Hepatocyte (in vitro differentiated cells): Measurements from ENCODE around the gene NDUFAF4. TPM values are rescaled to one million over a fixed set of nuclear protein-coding genes. Genes with fewer than 3 reads are reported as not detected.

Source experiments
- DNase-seq: peaks from one replicate; pipeline ENCODE4 v3.0.0-alpha.2; 2016; ENCODE audit warnings: low spot score
- H2AFZ ChIP-seq: fragments of 200-600 bp; sonication (generic); 2 replicates; pipeline ENCODE4 v1.6.0; 2016; ENCODE audit warnings: antibody characterized with exemption, mild to moderate bottlenecking
- H3K27ac ChIP-seq: fragments of 200-600 bp; sonication (generic); 2 replicates; pipeline ENCODE4 v1.5.1; 2016; ENCODE audit warnings: mild to moderate bottlenecking
- H3K27me3 ChIP-seq: fragments of 200-600 bp; sonication (generic); 2 replicates; pipeline ENCODE4 v1.6.1; 2016
- H3K36me3 ChIP-seq: fragments of 200-600 bp; sonication (generic); replicated peaks from 2 replicates; pipeline ENCODE4 v1.5.1; 2016; ENCODE audit warnings: low read depth; ENCODE audit not compliant: insufficient read depth
- H3K4me1 ChIP-seq: fragments of 200-600 bp; sonication (generic); 2 replicates; pipeline ENCODE4 v1.5.1; 2016; ENCODE audit warnings: mild to moderate bottlenecking, moderate library complexity; ENCODE audit not compliant: insufficient read depth
- H3K4me2 ChIP-seq: fragments of 200-600 bp; sonication (generic); 2 replicates; pipeline ENCODE4 v1.6.0; 2016
- H3K4me3 ChIP-seq: fragments of 200-600 bp; sonication (generic); 2 replicates; pipeline ENCODE4 v1.5.1; 2016; ENCODE audit warnings: mild to moderate bottlenecking
- H3K79me2 ChIP-seq: fragments of 200-600 bp; sonication (generic); 2 replicates; pipeline ENCODE4 v1.6.0; 2017; ENCODE audit warnings: mild to moderate bottlenecking
- H3K9me2 ChIP-seq: fragments of 200-600 bp; sonication (generic); replicated peaks from 2 replicates; pipeline ENCODE4 v1.6.0; 2017; ENCODE audit warnings: mild to moderate bottlenecking; ENCODE audit not compliant: insufficient read depth
- H3K9me3 ChIP-seq: fragments of 200-600 bp; sonication (generic); 2 replicates; pipeline ENCODE4 v1.5.1; 2016; ENCODE audit warnings: low read depth, mild to moderate bottlenecking
- H4K20me1 ChIP-seq: fragments of 200-600 bp; sonication (generic); 2 replicates; pipeline ENCODE4 v1.6.0; 2016; ENCODE audit warnings: mild to moderate bottlenecking; ENCODE audit not compliant: insufficient read depth, poor library complexity, severe bottlenecking
- EZH2 ChIP-seq: fragments of 200-600 bp; sonication (generic); IDR thresholded peaks from 2 replicates; pipeline ENCODE4 v1.6.1; 2016; ENCODE audit warnings: antibody characterized with exemption, mild to moderate bottlenecking, borderline replicate concordance
- EZH2phosphoT487 ChIP-seq: fragments of 200-600 bp; sonication (generic); IDR thresholded peaks from one replicate; pipeline ENCODE4 v1.6.1; 2018; ENCODE audit warnings: antibody characterized with exemption, mild to moderate bottlenecking, low read depth, moderate library complexity; ENCODE audit not compliant: unreplicated experiment, severe bottlenecking
- WGBS: methylation state at CpG from one replicate; pipeline ENCODE4 v1.1.6; 2016; ENCODE audit warnings: low lambda C conversion rate; ENCODE audit errors: missing lambda C conversion rate; 5-methylcytosine and 5-hydroxymethylcytosine counted together
- polyA plus RNA-seq: library from polyadenylated mRNA; unstranded; fragments of >200 nt; fragmentation: Nextera tagmentation; extraction: Ambion mirVana; gene quantifications from 2 replicates; pipeline ENCODE4 v1.2.1, GENCODE V29; 2016
- total RNA-seq: library from RNA; depleted of rRNA; stranded (reverse); fragments of >200 nt; gene quantifications from 2 replicates; pipeline ENCODE4 v1.2.3, GENCODE V29; 2014
- TF ChIP-seq, protein P1 (sequence below): fragments of 200-600 bp; sonication (generic); IDR thresholded peaks from 2 replicates; pipeline ENCODE4 v1.5.1; 2016; ENCODE audit warnings: antibody characterized with exemption, mild to moderate bottlenecking; ENCODE audit not compliant: poor library complexity

NDUFAF4 gene
- total and polyA plus RNA-seq, 2 experiments from 2014 or later = 39.1 to 62.4 TPM

DNA sequence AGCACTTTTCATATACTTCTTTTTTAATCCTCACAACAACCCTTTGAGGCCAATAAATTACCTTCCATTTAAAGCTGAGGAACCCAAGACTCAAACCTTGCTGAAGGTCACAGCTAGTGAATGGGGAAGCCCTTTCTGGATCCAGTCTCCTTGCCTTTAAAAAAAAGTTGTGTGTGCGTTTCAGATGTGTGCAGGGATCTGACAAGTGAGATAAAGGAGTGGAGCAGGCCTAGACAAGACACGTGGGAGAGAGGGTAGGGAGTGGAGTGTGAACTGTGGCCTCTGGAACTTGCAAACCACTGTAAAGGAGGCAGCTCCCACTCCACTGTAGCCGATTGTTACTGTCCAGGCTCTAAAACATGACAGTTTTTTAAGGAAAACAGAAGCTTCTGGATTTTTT lies 28.7 kb upstream of the NDUFAF4 start:
- no peak for TF ChIP-seq EZH2
- no peak for TF ChIP-seq EZH2phosphoT487
- TF ChIP-seq, protein P1, sequence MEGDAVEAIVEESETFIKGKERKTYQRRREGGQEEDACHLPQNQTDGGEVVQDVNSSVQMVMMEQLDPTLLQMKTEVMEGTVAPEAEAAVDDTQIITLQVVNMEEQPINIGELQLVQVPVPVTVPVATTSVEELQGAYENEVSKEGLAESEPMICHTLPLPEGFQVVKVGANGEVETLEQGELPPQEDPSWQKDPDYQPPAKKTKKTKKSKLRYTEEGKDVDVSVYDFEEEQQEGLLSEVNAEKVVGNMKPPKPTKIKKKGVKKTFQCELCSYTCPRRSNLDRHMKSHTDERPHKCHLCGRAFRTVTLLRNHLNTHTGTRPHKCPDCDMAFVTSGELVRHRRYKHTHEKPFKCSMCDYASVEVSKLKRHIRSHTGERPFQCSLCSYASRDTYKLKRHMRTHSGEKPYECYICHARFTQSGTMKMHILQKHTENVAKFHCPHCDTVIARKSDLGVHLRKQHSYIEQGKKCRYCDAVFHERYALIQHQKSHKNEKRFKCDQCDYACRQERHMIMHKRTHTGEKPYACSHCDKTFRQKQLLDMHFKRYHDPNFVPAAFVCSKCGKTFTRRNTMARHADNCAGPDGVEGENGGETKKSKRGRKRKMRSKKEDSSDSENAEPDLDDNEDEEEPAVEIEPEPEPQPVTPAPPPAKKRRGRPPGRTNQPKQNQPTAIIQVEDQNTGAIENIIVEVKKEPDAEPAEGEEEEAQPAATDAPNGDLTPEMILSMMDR = no peak
- no peaks in the 10 kb centered on the region for H3K36me3 ChIP-seq
- H4K20me1 ChIP-seq = no peaks in the 10 kb centered on the region
- H3K9me3 ChIP-seq = no peaks in the 10 kb centered on the region
- WGBS = 37% methylated on average over 3 of the region's 3 CpGs
- peaks cover 4% of the 10 kb centered on the region for H3K4me1 ChIP-seq
- H3K4me3 ChIP-seq = no peak overlapping the region
- no peaks in the 10 kb centered on the region for H3K9me2 ChIP-seq
- H3K79me2 ChIP-seq = no peaks in the 10 kb centered on the region
- H3K27ac ChIP-seq = no peak overlapping the region
- no peak overlapping the region for H3K4me2 ChIP-seq
- H3K27me3 ChIP-seq = peaks cover 34% of the 10 kb centered on the region
- no peak overlapping the region for H2AFZ ChIP-seq
- no peak for DNase-seq

DNA sequence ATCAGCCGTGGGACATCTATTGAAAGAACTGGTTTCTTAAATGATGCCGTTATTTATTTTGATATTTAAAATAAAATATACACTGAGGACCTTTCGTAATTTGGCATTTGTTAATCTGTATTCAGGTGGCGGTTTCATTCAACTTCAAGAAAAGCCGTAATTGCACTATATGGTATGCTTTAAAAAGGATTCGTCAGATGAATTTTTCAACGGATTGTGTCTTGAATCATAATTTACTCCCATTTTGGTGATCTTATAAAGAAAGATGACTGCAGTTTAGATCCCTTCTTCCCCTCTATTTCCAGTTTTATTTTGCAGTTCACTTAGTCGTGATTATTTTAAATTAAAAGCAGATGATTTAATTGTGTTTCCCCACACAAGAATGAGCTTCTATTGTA lies 27.6 kb upstream of the NDUFAF4 start:
- H3K4me3 ChIP-seq = peak overlapping the region; percentile 62
- H3K27me3 ChIP-seq = peaks cover 37% of the 10 kb centered on the region
- H3K9me2 ChIP-seq = no peaks in the 10 kb centered on the region
- H3K9me3 ChIP-seq = no peaks in the 10 kb centered on the region
- no peaks in the 10 kb centered on the region for H4K20me1 ChIP-seq
- H3K4me2 ChIP-seq = peak overlapping the region; percentile 96
- H3K4me1 ChIP-seq = peaks cover 4% of the 10 kb centered on the region
- WGBS = 53% methylated on average over 8 of the region's 8 CpGs
- DNase-seq = no peak
- H2AFZ ChIP-seq = peak overlapping the region; percentile 70
- H3K36me3 ChIP-seq = no peaks in the 10 kb centered on the region
- no peak overlapping the region for H3K27ac ChIP-seq
- no peaks in the 10 kb centered on the region for H3K79me2 ChIP-seq
- TF ChIP-seq, protein P1 = no peak
- no peak for TF ChIP-seq EZH2phosphoT487
- TF ChIP-seq EZH2 = no peak

DNA sequence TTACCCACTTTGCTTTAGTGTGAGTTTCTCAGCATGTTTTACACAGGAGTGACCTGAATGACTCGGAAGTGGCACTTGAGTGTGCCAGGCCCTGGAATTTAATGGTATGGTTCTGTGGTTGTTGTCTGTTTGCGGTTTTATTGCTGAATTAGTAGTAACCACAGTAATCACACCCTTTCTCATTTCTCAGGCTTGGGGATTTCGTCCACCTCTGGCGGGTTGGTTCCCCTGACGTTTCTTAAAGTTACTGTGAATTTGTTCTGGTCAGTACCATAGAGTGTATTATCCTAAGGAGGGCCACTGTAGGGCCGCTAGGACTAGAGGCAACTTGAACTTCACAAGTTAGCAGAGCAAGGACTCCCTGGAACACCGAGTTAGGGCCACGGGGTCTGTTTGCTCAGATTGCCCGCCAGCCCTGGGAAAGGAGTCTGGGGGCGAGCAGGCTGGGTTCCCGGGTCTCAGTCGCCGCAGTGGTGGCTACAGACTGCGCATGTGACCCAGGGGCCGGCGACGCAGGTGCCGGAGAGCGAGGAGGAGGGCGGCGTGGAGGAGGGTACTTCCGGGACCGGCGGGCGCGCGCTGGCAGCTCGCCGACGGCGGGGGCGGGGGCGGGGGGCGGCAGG lies 26.3 kb upstream of the NDUFAF4 start:
- H3K9me2 ChIP-seq = no peaks in the 10 kb centered on the region
- no peaks in the 10 kb centered on the region for H3K9me3 ChIP-seq
- H3K4me2 ChIP-seq = peak overlapping the region; percentile 96
- no peak for DNase-seq
- H2AFZ ChIP-seq = peak overlapping the region; percentile 95
- H3K27ac ChIP-seq = peak overlapping the region; percentile 90
- TF ChIP-seq EZH2 (no peak), EZH2phosphoT487 (no peak)
- TF ChIP-seq, protein P1 = no peak
- H4K20me1 ChIP-seq = no peaks in the 10 kb centered on the region
- 9% methylated on average over 24 of the region's 34 CpGs for WGBS
- H3K36me3 ChIP-seq = no peaks in the 10 kb centered on the region
- H3K27me3 ChIP-seq = peaks cover 36% of the 10 kb centered on the region
- H3K4me1 ChIP-seq = peaks cover 4% of the 10 kb centered on the region
- H3K79me2 ChIP-seq = no peaks in the 10 kb centered on the region
- peak overlapping the region; percentile 26 for H3K4me3 ChIP-seq
